ENCODE results near the gene CENPE.

GRCh38 chr4:103104886-103105285, 93.3 kb downstream of the CENPE start:
- TF ChIP-seq, protein P1, sequence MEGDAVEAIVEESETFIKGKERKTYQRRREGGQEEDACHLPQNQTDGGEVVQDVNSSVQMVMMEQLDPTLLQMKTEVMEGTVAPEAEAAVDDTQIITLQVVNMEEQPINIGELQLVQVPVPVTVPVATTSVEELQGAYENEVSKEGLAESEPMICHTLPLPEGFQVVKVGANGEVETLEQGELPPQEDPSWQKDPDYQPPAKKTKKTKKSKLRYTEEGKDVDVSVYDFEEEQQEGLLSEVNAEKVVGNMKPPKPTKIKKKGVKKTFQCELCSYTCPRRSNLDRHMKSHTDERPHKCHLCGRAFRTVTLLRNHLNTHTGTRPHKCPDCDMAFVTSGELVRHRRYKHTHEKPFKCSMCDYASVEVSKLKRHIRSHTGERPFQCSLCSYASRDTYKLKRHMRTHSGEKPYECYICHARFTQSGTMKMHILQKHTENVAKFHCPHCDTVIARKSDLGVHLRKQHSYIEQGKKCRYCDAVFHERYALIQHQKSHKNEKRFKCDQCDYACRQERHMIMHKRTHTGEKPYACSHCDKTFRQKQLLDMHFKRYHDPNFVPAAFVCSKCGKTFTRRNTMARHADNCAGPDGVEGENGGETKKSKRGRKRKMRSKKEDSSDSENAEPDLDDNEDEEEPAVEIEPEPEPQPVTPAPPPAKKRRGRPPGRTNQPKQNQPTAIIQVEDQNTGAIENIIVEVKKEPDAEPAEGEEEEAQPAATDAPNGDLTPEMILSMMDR (IDR thresholded peaks at IDR 0.05; ENCODE audit: low read depth, low read length, missing input control): no peak
- TF ChIP-seq YY1 (IDR thresholded peaks at IDR 0.05) (no peak), RAD21 (IDR thresholded peaks at IDR 0.05) (no peak), TAF1 (conservative IDR thresholded peaks at IDR 0.05) (no peak), SP1 (IDR thresholded peaks at IDR 0.05) (no peak), FOXA1 (IDR thresholded peaks at IDR 0.05) (no peak)
- TF ChIP-seq, protein P2, sequence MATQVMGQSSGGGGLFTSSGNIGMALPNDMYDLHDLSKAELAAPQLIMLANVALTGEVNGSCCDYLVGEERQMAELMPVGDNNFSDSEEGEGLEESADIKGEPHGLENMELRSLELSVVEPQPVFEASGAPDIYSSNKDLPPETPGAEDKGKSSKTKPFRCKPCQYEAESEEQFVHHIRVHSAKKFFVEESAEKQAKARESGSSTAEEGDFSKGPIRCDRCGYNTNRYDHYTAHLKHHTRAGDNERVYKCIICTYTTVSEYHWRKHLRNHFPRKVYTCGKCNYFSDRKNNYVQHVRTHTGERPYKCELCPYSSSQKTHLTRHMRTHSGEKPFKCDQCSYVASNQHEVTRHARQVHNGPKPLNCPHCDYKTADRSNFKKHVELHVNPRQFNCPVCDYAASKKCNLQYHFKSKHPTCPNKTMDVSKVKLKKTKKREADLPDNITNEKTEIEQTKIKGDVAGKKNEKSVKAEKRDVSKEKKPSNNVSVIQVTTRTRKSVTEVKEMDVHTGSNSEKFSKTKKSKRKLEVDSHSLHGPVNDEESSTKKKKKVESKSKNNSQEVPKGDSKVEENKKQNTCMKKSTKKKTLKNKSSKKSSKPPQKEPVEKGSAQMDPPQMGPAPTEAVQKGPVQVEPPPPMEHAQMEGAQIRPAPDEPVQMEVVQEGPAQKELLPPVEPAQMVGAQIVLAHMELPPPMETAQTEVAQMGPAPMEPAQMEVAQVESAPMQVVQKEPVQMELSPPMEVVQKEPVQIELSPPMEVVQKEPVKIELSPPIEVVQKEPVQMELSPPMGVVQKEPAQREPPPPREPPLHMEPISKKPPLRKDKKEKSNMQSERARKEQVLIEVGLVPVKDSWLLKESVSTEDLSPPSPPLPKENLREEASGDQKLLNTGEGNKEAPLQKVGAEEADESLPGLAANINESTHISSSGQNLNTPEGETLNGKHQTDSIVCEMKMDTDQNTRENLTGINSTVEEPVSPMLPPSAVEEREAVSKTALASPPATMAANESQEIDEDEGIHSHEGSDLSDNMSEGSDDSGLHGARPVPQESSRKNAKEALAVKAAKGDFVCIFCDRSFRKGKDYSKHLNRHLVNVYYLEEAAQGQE (IDR thresholded peaks at IDR 0.05): no peak
- TF ChIP-seq, protein P3, sequence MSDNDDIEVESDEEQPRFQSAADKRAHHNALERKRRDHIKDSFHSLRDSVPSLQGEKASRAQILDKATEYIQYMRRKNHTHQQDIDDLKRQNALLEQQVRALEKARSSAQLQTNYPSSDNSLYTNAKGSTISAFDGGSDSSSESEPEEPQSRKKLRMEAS (IDR thresholded peaks at IDR 0.05): no peak

Measured in liver (tissue), 3 donors.